Hepatocyte (in vitro differentiated cells): ENCODE measurements around the gene SLC29A3. TPM values are rescaled to one million over a fixed set of nuclear protein-coding genes. Genes with fewer than 3 reads are reported as not detected.

ENCODE experiments used
- DNase-seq: peaks from one replicate; pipeline ENCODE4 v3.0.0-alpha.2; 2016; ENCODE audit warnings: low spot score
- H2AFZ ChIP-seq: fragments of 200-600 bp; sonication (generic); 2 replicates; pipeline ENCODE4 v1.6.0; 2016; ENCODE audit warnings: antibody characterized with exemption, mild to moderate bottlenecking
- H3K27ac ChIP-seq: fragments of 200-600 bp; sonication (generic); 2 replicates; pipeline ENCODE4 v1.5.1; 2016; ENCODE audit warnings: mild to moderate bottlenecking
- H3K27me3 ChIP-seq: fragments of 200-600 bp; sonication (generic); 2 replicates; pipeline ENCODE4 v1.6.1; 2016
- H3K36me3 ChIP-seq: fragments of 200-600 bp; sonication (generic); replicated peaks from 2 replicates; pipeline ENCODE4 v1.5.1; 2016; ENCODE audit warnings: low read depth; ENCODE audit not compliant: insufficient read depth
- H3K4me1 ChIP-seq: fragments of 200-600 bp; sonication (generic); 2 replicates; pipeline ENCODE4 v1.5.1; 2016; ENCODE audit warnings: mild to moderate bottlenecking, moderate library complexity; ENCODE audit not compliant: insufficient read depth
- H3K4me2 ChIP-seq: fragments of 200-600 bp; sonication (generic); 2 replicates; pipeline ENCODE4 v1.6.0; 2016
- H3K4me3 ChIP-seq: fragments of 200-600 bp; sonication (generic); 2 replicates; pipeline ENCODE4 v1.5.1; 2016; ENCODE audit warnings: mild to moderate bottlenecking
- H3K79me2 ChIP-seq: fragments of 200-600 bp; sonication (generic); 2 replicates; pipeline ENCODE4 v1.6.0; 2017; ENCODE audit warnings: mild to moderate bottlenecking
- H3K9me2 ChIP-seq: fragments of 200-600 bp; sonication (generic); replicated peaks from 2 replicates; pipeline ENCODE4 v1.6.0; 2017; ENCODE audit warnings: mild to moderate bottlenecking; ENCODE audit not compliant: insufficient read depth
- H3K9me3 ChIP-seq: fragments of 200-600 bp; sonication (generic); 2 replicates; pipeline ENCODE4 v1.5.1; 2016; ENCODE audit warnings: low read depth, mild to moderate bottlenecking
- H4K20me1 ChIP-seq: fragments of 200-600 bp; sonication (generic); 2 replicates; pipeline ENCODE4 v1.6.0; 2016; ENCODE audit warnings: mild to moderate bottlenecking; ENCODE audit not compliant: insufficient read depth, poor library complexity, severe bottlenecking
- CTCF ChIP-seq: fragments of 200-600 bp; sonication (generic); IDR thresholded peaks from 2 replicates; pipeline ENCODE4 v1.5.1; 2016; ENCODE audit warnings: antibody characterized with exemption, mild to moderate bottlenecking; ENCODE audit not compliant: poor library complexity
- EZH2 ChIP-seq: fragments of 200-600 bp; sonication (generic); IDR thresholded peaks from 2 replicates; pipeline ENCODE4 v1.6.1; 2016; ENCODE audit warnings: antibody characterized with exemption, mild to moderate bottlenecking, borderline replicate concordance
- EZH2phosphoT487 ChIP-seq: fragments of 200-600 bp; sonication (generic); IDR thresholded peaks from one replicate; pipeline ENCODE4 v1.6.1; 2018; ENCODE audit warnings: antibody characterized with exemption, mild to moderate bottlenecking, low read depth, moderate library complexity; ENCODE audit not compliant: unreplicated experiment, severe bottlenecking
- WGBS: methylation state at CpG from one replicate; pipeline ENCODE4 v1.1.6; 2016; ENCODE audit warnings: low lambda C conversion rate; ENCODE audit errors: missing lambda C conversion rate; 5-methylcytosine and 5-hydroxymethylcytosine counted together
- polyA plus RNA-seq: library from polyadenylated mRNA; unstranded; fragments of >200 nt; fragmentation: Nextera tagmentation; extraction: Ambion mirVana; gene quantifications from 2 replicates; pipeline ENCODE4 v1.2.1, GENCODE V29; 2016
- total RNA-seq: library from RNA; depleted of rRNA; stranded (reverse); fragments of >200 nt; gene quantifications from 2 replicates; pipeline ENCODE4 v1.2.3, GENCODE V29; 2014

The SLC29A3 gene
- total and polyA plus RNA-seq, 2 experiments from 2014 or later = 8.4 to 12.0 TPM

- Histone ChIP-seq H4K20me1 (no peaks in the 10 kb centered on the region), H3K4me1 (no peaks in the 10 kb centered on the region), H3K27me3 (no peaks in the 10 kb centered on the region), H2AFZ (no peak overlapping the region), H3K27ac (no peak overlapping the region), H3K79me2 (no peaks in the 10 kb centered on the region), H3K36me3 (no peaks in the 10 kb centered on the region), H3K9me2 (no peaks in the 10 kb centered on the region), H3K4me2 (no peak overlapping the region), H3K4me3 (no peak overlapping the region), H3K9me3 (no peaks in the 10 kb centered on the region)
- 85% methylated on average over 3 of the region's 3 CpGs for WGBS
- no peak for DNase-seq
- TF ChIP-seq CTCF (no peak), EZH2phosphoT487 (no peak), EZH2 (no peak)
Measured at GRCh38 chr10:71381611-71382010, 62.6 kb downstream of the SLC29A3 start.

- no peak overlapping the region for H2AFZ ChIP-seq
- H3K27me3 ChIP-seq = no peaks in the 10 kb centered on the region
- no peak for DNase-seq
- H4K20me1 ChIP-seq = no peaks in the 10 kb centered on the region
- no peaks in the 10 kb centered on the region for H3K79me2 ChIP-seq
- no peaks in the 10 kb centered on the region for H3K9me2 ChIP-seq
- no peak overlapping the region for H3K4me3 ChIP-seq
- H3K4me2 ChIP-seq = no peak overlapping the region
- no peaks in the 10 kb centered on the region for H3K4me1 ChIP-seq
- no peaks in the 10 kb centered on the region for H3K9me3 ChIP-seq
- WGBS = 93% methylated on average over 2 of the region's 2 CpGs
- H3K36me3 ChIP-seq = no peaks in the 10 kb centered on the region
- H3K27ac ChIP-seq = no peak overlapping the region
- TF ChIP-seq CTCF (no peak), EZH2phosphoT487 (no peak), EZH2 (no peak)
Measured at GRCh38 chr10:71382028-71382427, 63.0 kb downstream of the SLC29A3 start.

- WGBS = 94% methylated on average over 1 of the region's 1 CpG
- no peak for DNase-seq
- no peak overlapping the region for H3K4me3 ChIP-seq
- no peak for TF ChIP-seq EZH2
- TF ChIP-seq EZH2phosphoT487 = no peak
- TF ChIP-seq CTCF = no peak
- no peaks in the 10 kb centered on the region for H3K9me3 ChIP-seq
- H3K4me2 ChIP-seq = no peak overlapping the region
- H3K27me3 ChIP-seq = no peaks in the 10 kb centered on the region
- H3K79me2 ChIP-seq = no peaks in the 10 kb centered on the region
- no peak overlapping the region for H3K27ac ChIP-seq
- no peaks in the 10 kb centered on the region for H3K9me2 ChIP-seq
- H4K20me1 ChIP-seq = no peaks in the 10 kb centered on the region
- no peaks in the 10 kb centered on the region for H3K36me3 ChIP-seq
- H2AFZ ChIP-seq = no peak overlapping the region
- H3K4me1 ChIP-seq = no peaks in the 10 kb centered on the region
Measured at GRCh38 chr10:71382757-71383156, 63.7 kb downstream of the SLC29A3 start.
